Measurements from ENCODE around the gene FBXO44.
"Not testable (repeated sequence)": the region's sequence is repeated elsewhere in the genome, so short reads cannot be mapped to it uniquely, and the experiment has no call there.

The FBXO44 gene, protein sequence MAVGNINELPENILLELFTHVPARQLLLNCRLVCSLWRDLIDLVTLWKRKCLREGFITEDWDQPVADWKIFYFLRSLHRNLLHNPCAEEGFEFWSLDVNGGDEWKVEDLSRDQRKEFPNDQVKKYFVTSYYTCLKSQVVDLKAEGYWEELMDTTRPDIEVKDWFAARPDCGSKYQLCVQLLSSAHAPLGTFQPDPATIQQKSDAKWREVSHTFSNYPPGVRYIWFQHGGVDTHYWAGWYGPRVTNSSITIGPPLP

DNA sequence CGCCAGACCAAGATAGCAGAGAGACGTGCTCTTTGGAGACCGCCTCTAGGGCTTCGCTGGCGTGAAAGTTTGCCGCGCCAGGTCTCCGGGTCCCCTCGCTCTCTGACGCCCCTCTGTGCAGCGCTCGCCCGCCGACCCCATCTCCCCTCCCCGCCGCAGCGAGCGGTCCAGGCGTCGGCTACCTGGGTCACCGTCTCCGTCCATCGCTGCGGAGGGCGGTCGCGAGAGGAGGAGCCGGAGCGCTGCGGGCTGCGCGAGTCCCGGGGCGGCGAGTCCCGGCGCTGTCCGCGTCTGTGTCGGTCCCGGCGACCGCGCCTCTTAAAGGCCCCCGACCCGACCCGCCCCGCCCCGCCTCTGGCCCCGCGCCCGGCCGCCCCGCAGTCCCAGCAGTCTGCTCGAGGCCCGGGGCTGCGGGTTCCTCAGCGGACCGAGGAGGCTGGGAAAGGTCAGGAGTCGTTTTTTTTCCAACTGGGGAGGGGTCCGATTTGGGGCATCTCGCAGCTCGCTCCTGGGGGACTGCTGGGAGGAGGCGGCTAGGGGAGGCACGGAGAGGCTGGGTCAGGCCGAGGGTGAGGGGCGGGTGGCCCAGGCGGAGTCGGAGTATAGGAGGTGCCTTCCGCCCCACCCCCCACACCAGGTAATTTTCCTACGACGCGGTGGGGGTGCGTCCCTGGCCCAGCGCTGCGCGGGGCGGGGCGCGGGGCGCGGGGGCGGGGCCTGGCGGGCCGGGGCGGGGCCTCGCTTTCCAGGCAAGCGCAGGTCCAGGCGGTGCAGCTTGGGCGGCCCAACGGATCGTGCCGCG, at the start of gene FBXO44, which contains the start of gene FBXO2:
Gene FBXO44, plus strand, starts transcription at position 741 of the 802 bp plus-strand sequence. CDS start 959 bp downstream, outside the sequence.
Gene FBXO2, minus strand, starts transcription at position 293 of the 802 bp plus-strand sequence. Its CDS starts 89 bp downstream, at position 204.
- peak; percentile 59 for DNase-seq

DNA sequence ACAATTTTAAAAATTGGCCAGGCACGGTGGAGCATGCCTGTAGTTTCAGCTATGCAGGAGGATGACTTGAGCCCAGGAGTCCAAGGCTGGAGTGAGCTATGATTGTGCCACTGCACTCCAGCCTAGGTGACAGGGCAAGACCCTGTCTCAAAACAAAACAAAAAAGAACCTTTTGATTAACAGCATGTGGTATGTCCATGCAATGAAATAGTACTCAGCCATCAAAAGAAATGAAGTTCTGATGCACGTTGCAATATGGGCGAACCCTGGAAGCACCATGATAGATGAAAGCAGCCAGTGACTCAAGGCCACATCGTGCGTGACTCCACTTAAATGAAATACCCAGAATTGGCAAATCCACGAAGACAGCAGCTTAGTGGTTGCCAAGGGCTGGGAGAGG, 47.9 kb upstream of the FBXO44 start:
- no peak for DNase-seq

DNA sequence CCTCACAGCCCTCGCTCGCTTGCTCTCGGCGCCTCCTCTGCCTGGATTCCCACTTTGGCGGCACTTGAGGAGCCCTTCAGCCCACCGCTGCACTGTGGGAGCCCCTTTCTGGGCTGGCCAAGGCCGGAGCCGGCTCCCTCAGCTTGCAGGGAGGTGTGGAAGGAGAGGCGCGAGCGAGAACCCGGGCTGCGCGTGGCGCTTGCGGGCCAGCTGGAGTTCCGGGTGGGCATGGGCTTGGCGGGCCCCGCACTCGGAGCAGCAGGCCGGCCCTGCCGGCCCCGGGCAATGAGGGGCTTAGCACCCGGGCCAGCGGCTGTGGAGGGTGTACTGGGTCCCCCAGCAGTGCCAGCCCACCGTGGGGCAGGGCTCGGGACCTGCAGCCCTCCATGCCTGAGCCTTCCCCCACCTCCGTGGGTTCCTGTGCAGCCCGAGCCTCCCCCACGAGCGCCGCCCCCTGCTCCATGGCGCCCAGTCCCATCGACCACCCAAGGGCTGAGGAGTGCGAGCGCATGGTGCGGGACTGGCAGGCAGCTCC, 46.0 kb upstream of the FBXO44 start:
- not testable (repeated sequence) for DNase-seq

DNA sequence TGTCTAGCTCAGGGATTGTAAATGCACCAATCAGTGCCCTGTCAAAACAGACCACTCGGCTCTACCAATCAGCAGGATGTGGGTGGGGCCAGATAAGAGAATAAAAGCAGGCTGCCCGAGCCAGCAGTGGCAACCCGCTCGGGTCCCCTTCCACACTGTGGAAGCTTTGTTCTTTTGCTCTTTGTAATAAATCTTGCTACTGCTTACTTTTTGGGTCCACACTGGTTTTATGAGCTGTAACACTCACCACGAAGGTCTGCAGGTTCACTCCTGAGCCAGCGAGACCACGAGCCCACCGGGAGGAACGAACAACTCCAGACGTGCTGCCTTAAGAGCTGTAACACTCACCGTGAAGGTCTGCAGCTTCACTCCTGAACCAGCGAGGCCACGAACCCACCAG, 45.3 kb upstream of the FBXO44 start:
- not testable (repeated sequence) for DNase-seq

DNA sequence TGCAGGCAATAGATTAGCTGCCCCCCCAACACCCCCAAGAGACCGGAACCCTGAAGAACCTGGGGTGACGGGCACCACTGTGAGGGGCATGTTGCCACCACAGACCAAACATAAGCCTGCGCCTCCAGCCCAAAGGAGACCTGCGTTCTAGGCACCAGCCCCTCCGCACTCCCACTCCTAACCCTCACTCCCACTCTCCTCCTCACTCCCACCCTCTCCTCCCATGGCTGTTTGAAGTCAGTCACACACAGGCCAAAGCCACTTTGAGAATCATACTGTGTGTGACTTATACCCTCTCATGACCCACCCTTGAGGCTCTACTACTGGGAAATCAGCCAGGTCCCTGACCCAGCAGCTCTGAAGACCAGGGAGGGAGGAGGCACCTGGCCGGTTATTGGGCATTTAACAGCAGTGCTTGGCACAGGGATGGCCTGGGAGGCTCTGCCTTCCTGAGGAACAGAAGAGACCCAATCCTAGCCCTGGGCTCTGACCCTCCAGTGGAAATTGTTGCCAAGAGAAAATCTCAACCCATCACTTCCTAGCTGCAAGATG, 44.0 kb upstream of the FBXO44 start:
- DNase-seq: no peak

DNA sequence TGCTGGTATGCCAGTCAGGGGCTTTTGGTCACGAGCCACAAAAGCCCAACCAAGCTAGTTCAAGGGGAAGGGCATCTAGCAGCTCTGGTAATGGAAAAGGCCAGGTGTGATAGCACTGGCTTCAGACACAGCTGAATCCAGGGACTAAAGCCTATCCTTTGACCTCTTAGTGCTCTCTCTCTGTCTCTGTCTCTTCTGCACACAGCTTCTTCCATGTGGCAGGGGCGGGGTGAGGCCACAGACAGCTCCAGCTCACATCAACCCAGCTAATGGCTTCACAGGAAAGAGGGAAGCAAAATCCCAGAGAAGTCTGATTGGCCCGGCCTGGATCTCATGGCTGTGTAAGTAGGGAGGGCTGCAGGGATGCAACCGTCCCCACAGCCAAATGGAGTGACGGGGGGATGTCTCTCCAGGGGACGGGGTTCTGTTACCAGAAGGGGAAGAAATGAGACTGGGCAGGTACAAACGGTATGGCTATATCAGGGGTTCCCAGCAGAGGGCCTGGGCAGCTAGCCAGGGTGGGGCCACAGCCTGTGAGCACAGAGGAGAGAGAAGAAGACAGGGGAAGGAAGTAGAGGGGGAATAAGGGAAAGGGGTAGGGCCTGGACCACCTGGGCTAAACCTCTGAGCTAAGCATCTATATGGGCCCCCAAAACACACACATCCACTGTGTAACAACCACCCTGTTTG, 42.9 kb upstream of the FBXO44 start:
- no peak for DNase-seq

DNA sequence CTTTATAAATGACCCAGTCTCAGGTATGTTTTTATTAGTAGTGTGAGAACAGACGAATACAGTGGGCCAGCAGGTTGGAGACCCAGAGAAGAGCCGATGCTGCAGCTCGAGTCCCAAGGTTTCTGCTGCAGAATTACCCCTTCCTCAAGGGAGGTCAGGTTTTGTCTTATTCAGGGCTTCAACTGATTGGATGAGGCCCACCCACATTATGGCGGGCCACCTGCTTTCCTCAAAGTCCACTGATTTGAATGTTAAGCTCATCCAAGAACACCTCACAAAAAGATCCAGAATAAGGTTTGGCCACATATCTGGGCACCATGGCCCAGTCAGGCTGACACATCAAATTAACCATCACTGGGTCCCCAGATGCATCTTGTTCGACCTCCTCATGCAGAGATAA, 41.3 kb upstream of the FBXO44 start:
- no peak for DNase-seq

DNA sequence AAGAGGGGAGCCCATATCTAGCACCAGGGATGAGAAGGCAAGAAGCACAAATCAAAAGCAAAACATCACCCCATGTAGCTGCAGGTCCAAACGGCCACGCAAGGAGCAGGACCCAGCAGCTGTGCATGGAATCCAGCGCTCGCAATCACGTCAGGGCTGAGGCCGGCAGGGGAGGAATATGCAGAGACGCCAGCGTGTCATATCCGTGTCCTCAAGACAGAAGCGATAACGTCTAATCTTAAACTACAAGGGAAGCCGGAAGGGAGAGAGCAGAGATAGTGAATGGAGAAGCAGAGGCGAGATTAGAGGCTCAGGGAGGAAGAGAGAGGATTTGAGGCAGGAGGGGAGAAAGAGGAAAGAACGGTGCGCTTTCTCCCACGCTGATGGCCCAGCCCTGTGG, 39.6 kb upstream of the FBXO44 start:
- no peak for DNase-seq

DNA sequence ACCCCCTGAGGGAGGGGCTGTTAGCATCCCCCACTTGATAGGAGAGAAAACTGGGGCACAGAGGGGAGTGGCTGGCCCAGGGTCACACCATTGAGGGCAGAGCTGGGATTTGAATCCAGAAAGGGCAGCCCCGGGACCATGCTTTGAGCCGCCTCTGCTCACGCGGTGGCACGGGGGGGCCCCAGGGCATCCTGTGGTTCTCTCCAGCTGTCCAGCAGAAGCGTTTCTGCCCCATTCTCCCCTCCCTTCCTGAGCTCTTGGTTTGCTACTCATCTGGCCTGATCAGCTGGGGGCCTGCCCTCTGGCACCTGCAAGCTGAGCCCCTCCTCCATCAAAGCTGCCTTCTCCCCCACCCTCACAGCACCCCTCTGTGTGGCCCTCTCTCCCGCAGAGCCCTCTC, 37.9 kb upstream of the FBXO44 start:
- DNase-seq: no peak

DNA sequence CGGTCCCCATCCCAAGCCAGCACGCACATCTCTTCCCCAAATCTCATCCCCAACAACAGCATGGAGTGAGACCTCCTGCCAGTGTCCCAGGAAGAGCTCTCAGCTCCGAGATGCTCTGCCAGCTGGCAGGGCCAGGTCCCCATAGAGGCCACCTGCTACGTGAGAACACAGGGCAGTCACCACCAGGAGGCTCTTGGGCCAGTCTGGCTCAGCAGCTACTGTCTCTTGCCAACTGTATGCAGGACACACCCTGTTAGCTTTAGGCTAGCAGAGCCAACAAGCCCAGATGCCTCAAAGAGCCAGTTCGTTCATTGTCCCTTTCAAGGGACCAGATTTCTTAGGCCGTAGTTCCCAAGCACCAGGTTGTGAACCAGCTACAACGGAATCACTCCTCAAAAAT, 37.4 kb upstream of the FBXO44 start:
- peak; percentile 26 for DNase-seq

DNA sequence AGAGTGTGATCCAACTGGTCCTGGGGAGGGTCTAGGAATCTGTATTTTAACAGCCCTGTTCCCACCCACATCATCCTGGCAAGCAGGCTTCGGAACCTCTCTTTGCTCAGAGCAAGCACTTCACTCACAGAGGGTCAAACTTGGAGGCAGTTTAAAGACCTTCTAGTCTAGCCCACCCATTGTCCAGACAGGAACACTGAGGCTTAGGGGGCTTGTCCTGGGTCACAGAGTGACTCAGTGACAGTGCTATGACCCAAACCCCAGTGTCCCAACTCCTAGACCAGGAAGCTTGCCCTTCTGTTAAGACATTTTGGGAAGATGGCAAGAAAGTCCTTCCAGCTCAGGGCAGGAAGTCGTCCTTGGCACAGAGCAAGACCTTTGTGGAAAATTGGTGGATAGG, 36.9 kb upstream of the FBXO44 start:
- no peak for DNase-seq

DNA sequence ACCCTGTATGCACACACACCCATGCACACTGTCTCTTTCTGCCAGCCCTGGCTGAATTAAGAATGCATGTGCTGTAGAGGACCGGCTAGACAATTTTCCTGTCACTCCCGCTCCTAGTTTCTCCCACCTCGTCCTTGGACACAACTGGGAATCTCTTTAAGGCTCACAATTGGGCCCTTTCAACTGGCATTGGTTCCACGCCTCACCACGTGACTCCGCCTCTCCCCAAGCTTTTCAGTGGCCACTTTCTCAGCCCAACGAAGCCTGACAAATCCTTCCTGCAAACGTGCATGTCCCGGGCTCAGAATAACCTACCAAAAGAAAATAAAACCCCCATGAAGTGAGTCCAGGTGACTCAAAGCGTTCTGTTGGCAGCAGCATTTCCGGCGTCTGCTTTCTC, 34.3 kb upstream of the FBXO44 start:
- DNase-seq: no peak

DNA sequence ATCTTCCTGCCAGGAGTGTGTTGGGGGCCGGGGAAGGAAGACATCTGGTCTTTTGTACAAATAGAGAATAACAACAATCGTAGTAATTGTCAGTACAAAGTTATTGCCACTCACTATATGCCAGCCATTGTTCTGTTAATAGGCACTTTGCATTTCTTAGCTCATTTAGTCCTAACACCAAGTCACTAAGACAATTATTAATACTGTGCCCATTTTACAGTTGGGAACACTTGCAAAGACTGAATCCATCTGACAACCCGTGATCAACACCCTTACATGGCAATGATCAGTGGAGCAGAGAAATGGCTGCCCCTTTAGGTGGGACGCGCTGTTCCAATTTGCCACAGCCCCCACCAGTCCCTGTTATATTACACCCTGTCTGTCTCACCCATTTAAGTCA, 33.8 kb upstream of the FBXO44 start:
- DNase-seq: no peak

DNA sequence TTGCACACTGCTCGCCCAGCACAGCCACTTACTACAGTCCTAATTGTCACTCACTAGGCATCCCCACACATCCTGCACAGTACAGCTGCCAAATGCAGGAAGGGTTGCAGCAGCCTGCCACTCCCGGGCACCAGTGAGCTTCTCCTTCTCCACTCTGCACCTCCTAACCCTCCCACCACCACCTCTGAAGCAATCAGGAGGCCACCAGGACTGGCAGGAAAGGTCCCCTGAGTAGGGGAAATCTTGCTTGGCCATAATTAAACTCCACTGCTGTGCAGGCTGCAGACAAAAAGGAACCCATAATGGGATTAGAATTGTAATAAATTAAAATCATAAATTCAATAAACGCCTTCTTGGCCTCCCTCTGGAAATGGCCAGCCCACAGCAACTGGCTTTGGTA, 32.3 kb upstream of the FBXO44 start:
- DNase-seq: no peak

DNA sequence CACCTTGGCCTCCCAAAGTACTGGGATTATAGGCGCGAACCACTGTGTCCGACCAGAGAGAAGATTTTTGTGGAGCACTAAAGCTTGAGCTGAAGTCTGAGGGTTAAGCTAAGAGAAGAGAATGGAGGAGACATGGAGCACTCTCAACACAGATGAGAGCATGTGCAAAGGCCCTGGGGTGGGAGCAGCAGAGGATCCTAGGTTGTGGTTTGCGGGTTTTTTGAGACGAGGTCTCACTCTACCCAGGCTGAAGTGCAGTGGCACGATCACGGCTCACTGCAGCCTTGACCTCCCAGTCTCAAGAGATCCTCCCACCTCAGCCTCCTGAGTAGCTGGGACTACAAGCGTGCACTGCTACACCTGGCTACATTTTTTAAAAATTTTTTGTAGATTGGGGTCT, 31.0 kb upstream of the FBXO44 start:
- DNase-seq: no peak

DNA sequence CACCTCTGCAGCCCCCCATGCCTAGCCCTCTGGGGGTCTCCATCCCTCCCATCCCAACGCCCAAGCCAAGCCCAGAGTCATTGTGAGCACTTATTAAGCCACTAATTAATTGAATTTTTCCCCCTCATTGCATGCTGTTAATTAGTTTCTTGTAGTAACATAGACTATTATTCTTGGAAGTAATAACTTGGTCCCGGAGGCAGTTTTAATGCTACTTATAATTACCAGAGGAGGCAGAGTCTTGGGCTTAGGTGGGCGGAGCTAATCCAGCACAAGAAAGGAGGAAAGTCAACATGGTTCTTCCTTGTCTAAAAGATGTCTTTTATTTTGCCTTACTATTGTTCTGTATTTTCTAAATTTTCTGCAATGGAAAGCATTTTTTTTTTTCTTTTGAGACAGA, 28.1 kb upstream of the FBXO44 start:
- no peak for DNase-seq

DNA sequence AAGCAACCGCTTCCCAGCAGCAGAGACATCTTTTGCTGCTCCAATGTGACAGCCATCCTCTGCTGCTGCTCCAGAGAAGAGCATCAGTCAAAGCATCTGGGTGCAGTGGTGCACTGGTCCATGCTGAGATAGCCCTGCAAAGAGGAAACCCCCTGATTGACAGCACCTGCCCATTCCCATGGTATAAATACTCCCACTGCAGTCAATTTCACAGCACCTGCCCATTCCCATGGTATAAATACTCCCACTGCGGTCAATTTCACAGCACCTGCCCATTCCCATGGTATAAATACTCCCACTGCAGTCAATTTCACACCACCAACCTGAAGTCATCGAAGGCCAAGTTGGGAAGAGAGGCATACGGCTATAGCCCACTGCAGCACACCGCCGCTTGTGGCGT, 25.9 kb upstream of the FBXO44 start:
- DNase-seq: no peak

DNA sequence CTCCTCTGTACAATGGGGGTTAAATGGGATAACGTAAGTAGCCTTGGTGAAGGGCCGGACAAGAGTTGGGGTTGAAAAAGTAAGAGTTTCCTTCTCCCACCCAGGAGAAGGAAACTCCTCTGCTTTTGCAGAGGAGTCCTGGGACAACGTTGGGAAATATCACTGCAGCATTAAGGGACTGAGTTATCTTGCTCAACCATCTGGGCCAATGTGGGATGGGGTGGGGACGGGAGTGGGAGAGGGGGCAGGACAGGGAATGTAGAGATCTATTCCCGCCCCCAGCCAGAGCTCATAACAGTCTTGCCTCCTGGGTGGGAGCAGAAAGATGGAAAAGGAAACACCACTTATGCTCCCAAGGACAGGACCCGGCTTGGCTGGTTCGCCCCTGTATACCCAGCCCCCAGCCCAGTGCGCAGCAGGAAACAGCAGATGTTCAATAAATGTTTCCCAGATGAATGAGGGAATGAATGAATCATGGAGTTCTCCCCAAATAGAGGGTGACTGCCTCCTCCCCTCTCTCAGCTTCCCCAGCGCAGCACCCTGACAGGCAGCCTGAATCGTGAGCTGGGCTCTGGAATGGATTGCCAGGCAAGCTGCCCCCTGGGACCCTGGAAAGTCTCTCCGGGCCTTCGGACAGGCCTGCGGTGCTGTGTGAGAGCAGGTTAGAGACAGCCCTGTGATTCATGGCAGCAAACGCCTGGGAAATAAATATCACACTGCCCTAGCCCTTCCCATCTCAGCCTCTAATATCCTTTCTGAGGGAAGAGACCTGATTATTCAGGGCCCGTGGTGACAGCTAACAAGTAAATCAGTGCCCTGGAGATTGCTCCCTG, 25.3 kb upstream of the FBXO44 start:
- no peak for DNase-seq

DNA sequence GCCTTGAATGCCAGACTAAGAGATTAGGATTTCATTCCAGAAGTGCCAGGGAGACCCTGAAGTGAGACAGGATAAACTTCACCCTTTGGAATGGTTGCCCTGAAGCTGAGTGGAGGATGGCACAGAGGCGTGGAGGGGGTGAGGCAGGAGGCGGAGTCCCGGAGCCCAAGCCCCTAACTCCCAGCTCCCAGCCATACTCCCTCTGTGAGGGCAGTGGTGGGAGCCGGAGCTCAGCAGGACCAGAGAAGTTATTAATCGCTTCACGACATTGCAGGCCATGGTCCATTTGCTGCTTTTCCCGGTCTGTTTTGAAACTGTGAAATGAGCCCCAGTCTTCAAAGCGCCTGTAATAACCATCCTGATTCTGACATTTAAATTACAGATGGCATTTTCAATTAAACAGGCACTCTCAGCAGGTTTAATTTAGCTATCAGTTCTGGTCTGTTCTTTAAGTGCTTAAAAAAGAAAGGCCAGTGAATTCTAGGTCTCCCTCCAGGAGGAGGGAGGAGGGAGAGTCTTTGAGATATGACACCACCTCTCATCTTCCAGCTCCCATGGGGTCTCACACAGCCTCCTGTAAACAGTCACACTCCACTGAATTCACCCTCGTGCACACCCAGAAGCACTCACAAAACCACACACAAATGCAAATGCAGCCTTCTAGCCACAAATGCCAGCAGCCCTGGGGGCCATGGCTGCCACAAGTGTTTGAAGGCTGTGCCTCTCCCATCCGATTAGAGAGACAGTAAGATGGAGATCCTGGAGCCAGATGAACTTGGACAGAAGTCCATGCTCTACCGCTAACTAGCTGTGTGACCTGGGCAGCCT, 20.1 kb upstream of the FBXO44 start:
- no peak for DNase-seq

DNA sequence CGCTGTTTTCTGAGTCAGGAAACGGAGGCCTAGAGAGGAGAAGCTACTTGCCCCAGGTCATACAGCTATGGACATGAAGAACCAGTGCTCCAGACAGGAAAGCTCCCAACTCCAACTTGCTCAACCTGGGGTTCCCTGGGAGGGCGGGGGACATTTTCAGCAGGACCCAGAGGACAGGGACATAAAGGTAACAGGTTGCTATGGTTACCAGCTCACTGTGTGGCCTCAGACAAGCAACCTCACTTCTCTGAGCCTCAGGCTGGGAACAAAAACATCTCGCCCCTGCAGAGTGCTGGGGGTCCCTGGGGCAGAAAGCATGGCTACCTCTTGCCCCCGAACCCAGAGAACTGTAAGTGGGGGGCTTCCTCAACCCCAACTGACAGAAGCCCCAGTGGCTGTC, 16.6 kb upstream of the FBXO44 start:
- no peak for DNase-seq

DNA sequence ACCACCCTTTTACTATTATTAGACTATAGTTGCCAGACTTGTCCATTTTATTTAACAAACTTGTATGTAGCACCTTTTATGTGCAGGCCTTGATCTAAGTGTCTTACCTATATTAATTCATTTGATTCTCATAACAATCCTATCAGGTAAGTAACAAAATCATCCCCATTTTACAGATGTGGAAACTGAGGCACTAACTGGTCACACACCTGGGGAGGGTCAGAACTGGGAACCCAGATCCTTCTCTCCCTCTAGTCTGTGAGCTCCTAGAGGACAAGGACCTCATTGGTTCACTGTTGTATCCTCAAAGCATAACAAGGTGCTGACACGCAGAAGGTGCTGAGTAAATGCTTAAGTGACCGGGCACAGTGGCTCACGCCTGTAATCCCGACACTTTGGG, 15.3 kb upstream of the FBXO44 start:
- DNase-seq: no peak
